K562 (cell line): ENCODE results near the gene LPAR2. TPM values are rescaled to one million over a fixed set of nuclear protein-coding genes. Genes with fewer than 3 reads are reported as not detected.

Experiments used
- EP400 ChIP-seq: fragments of 450-650 bp; IDR thresholded peaks from 2 replicates; pipeline ENCODE4 v1.6.1; 2017; ENCODE audit warnings: antibody characterized with exemption, mild to moderate bottlenecking, moderate library complexity
- FOXJ2 ChIP-seq: fragments of 200-800 bp; sonication (Bioruptor generic); IDR thresholded peaks from 2 replicates; pipeline ENCODE4 v1.6.1; 2016; ENCODE audit warnings: missing genetic modification characterization, missing compliant biosample characterization
- GTF2E2 ChIP-seq: fragments of 200-800 bp; sonication (Bioruptor generic); IDR thresholded peaks from 2 replicates; pipeline ENCODE4 v1.6.1; 2016; ENCODE audit warnings: missing genetic modification characterization, missing compliant biosample characterization
- SIN3A ChIP-seq, 2 experiments: fragments of 150-350 bp in 1 of 2; IDR thresholded peaks; 2 replicates each; pipeline ENCODE4 v1.6.1; 2011 to 2016; ENCODE audit warnings: borderline replicate concordance in 2 of 2, low read depth in 2 of 2, low read length in 2 of 2, mild to moderate bottlenecking in 2 of 2, moderate library complexity in 2 of 2; ENCODE audit not compliant: control insufficient read depth in 1 of 2
- SIX5 ChIP-seq, 2 experiments: IDR thresholded peaks; 2 replicates each; pipeline ENCODE4 v1.6.1; 2011; ENCODE audit warnings: low read length in 2 of 2, borderline replicate concordance in 1 of 2, low read depth in 1 of 2, mild to moderate bottlenecking in 1 of 2, moderate library complexity in 1 of 2; ENCODE audit not compliant: insufficient read depth in 1 of 2
- ZNF174 ChIP-seq: fragments of 250-450 bp; sonication (Bioruptor Pico); IDR thresholded peaks from 2 replicates; pipeline ENCODE4 v1.4.0; 2020; ENCODE audit warnings: mild to moderate bottlenecking
- ZNF23 ChIP-seq: fragments of 250-450 bp; sonication (Bioruptor Pico); IDR thresholded peaks from 2 replicates; pipeline ENCODE4 v1.4.0; 2020; ENCODE audit warnings: mild to moderate bottlenecking
- ZNF3 ChIP-seq: fragments of 250-450 bp; sonication (Bioruptor Pico); IDR thresholded peaks from 2 replicates; pipeline ENCODE4 v1.5.0; 2021; ENCODE audit warnings: mild to moderate bottlenecking, moderate library complexity
- polyA plus RNA-seq, 8 experiments: library from polyadenylated mRNA; depleted of rRNA in 4 of 8; stranded (reverse) in 5 of 8; unstranded in 3 of 8; fragments of >200 nt; fragmentation: Nextera tagmentation in 2 of 8; fragmentation: Illumina TruSeq in 1 of 8; extraction: Ambion mirVana in 2 of 8; extraction: Trizol in 1 of 8; gene quantifications; 2 replicates each; pipeline versions ENCODE4 v1.2.1 to v1.2.3, GENCODE V29; 2011 to 2014; ENCODE audit warnings: inconsistent platforms in 1 of 8, missing spikeins in 1 of 8
- total RNA-seq, 7 experiments: library from RNA; depleted of rRNA in 6 of 7; stranded (reverse); fragments of >200 nt in 6 of 7; fragmentation: Illumina TruSeq in 2 of 7; extraction: Trizol in 2 of 7; gene quantifications; 2 replicates each; pipeline versions ENCODE4 v1.2.1 to v1.2.3, GENCODE V29; 2011 to 2021; ENCODE audit warnings: low replicate concordance in 1 of 7
- TF ChIP-seq, protein P1 (sequence below): IDR thresholded peaks from 3 replicates; pipeline ENCODE4 v1.6.1; 2011; ENCODE audit warnings: borderline replicate concordance, mild to moderate bottlenecking, moderate library complexity; ENCODE audit not compliant: insufficient read length; ENCODE audit errors: extremely low read depth
- TF ChIP-seq, protein P2 (sequence below), 2 experiments: fragments of 150-350 bp in 1 of 2; IDR thresholded peaks; 2 replicates each; pipeline ENCODE4 v1.6.1; 2012 to 2016; ENCODE audit warnings: low read depth in 2 of 2, low read length in 2 of 2, mild to moderate bottlenecking in 1 of 2, moderate library complexity in 1 of 2
- TF ChIP-seq, protein P3 (sequence below): sonication (generic); formaldehyde crosslinking; IDR thresholded peaks from 2 replicates; pipeline ENCODE4 v1.8.0; 2022; ENCODE audit warnings: missing genetic modification reagents, mild to moderate bottlenecking, borderline replicate concordance
- TF ChIP-seq, protein P4 (sequence below): sonication (generic); formaldehyde crosslinking; IDR thresholded peaks from 2 replicates; pipeline ENCODE4 v1.8.0; 2023; ENCODE audit warnings: mild to moderate bottlenecking, missing genetic modification reagents

The LPAR2 gene
- total and polyA plus RNA-seq, 9 of the 15 experiments (the other 6 are each of a cell fraction or from before 2014, with no cell fraction given), result 0.63 to 13.8 (median 4.4) TPM

DNA sequence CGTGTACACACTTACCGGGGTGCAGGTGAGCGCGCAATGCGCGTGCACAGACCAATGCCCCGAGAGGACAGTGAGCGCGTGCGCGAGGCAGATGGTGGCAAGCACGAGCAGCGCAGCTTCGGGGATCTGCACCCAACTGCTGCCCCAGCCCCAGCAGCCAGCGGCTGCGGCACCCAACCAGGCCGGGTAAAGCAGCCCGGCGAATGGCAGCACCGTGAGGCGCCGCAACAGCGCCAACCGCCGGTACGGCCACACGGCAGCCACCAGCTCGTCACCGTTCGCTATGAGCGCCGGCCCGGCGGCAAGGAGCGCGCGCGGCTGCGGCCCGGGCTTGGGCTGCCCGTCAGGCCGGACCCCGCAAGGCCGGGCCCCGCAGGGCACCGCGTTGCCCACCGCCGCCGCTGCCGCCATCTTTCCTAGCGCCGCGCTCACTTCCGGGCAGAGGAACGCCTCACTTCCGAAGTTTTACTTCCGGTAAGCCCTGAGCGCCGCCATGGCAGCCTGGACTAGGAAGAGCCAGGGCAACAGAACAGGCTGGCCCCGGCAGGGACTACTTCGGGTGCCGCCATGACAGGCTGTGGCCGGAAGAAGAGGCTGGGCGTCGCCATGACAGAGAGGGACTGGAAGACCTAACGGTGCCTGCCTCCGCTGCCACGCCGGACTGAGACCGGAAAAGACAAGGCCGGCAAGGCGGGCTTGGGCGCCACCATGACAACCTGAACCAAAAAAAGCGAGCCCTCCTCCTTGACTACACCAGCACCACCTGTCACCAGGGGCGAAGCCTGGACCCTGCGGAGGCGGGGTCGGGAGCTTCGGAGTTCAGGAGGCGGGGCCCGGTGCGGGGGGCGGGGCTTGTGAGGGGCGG lies 35.5 kb upstream of the LPAR2 start, which contains the start of gene ATP13A1 (continued):
- TF ChIP-seq, protein P1, sequence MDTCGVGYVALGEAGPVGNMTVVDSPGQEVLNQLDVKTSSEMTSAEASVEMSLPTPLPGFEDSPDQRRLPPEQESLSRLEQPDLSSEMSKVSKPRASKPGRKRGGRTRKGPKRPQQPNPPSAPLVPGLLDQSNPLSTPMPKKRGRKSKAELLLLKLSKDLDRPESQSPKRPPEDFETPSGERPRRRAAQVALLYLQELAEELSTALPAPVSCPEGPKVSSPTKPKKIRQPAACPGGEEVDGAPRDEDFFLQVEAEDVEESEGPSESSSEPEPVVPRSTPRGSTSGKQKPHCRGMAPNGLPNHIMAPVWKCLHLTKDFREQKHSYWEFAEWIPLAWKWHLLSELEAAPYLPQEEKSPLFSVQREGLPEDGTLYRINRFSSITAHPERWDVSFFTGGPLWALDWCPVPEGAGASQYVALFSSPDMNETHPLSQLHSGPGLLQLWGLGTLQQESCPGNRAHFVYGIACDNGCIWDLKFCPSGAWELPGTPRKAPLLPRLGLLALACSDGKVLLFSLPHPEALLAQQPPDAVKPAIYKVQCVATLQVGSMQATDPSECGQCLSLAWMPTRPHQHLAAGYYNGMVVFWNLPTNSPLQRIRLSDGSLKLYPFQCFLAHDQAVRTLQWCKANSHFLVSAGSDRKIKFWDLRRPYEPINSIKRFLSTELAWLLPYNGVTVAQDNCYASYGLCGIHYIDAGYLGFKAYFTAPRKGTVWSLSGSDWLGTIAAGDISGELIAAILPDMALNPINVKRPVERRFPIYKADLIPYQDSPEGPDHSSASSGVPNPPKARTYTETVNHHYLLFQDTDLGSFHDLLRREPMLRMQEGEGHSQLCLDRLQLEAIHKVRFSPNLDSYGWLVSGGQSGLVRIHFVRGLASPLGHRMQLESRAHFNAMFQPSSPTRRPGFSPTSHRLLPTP, result no peak
- TF ChIP-seq, protein P2, sequence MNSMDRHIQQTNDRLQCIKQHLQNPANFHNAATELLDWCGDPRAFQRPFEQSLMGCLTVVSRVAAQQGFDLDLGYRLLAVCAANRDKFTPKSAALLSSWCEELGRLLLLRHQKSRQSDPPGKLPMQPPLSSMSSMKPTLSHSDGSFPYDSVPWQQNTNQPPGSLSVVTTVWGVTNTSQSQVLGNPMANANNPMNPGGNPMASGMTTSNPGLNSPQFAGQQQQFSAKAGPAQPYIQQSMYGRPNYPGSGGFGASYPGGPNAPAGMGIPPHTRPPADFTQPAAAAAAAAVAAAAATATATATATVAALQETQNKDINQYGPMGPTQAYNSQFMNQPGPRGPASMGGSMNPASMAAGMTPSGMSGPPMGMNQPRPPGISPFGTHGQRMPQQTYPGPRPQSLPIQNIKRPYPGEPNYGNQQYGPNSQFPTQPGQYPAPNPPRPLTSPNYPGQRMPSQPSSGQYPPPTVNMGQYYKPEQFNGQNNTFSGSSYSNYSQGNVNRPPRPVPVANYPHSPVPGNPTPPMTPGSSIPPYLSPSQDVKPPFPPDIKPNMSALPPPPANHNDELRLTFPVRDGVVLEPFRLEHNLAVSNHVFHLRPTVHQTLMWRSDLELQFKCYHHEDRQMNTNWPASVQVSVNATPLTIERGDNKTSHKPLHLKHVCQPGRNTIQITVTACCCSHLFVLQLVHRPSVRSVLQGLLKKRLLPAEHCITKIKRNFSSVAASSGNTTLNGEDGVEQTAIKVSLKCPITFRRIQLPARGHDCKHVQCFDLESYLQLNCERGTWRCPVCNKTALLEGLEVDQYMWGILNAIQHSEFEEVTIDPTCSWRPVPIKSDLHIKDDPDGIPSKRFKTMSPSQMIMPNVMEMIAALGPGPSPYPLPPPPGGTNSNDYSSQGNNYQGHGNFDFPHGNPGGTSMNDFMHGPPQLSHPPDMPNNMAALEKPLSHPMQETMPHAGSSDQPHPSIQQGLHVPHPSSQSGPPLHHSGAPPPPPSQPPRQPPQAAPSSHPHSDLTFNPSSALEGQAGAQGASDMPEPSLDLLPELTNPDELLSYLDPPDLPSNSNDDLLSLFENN (IDR thresholded peaks at IDR 0.05; ENCODE audit: low read depth in 2 of 2, low read length in 2 of 2), result 0 out of 4 replicates have a peak, but pooled peaks have one; percentile 7 to 13
- TF ChIP-seq ZNF174, result no peak
- no peak for TF ChIP-seq ZNF3 (CRISPR knock-in tag)
- peak; percentile 94 for TF ChIP-seq EP400
- TF ChIP-seq SIX5 (IDR thresholded peaks at IDR 0.05; ENCODE audit: borderline replicate concordance in 1 of 2, insufficient read depth in 1 of 2, low read depth in 1 of 2, low read length in 2 of 2), result peak; percentile 34 to 38; a peak in 1 of 4 replicates
- peak; percentile 42; the same call in 1 of the 2 replicates for TF ChIP-seq ZNF23 (CRISPR knock-in tag)
- peak; percentile 58; the same call in 1 of the 2 replicates for TF ChIP-seq GTF2E2 (tag)
- TF ChIP-seq, protein P3, sequence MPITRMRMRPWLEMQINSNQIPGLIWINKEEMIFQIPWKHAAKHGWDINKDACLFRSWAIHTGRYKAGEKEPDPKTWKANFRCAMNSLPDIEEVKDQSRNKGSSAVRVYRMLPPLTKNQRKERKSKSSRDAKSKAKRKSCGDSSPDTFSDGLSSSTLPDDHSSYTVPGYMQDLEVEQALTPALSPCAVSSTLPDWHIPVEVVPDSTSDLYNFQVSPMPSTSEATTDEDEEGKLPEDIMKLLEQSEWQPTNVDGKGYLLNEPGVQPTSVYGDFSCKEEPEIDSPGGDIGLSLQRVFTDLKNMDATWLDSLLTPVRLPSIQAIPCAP (CRISPR knock-in tag), result no peak
- TF ChIP-seq, protein P4, sequence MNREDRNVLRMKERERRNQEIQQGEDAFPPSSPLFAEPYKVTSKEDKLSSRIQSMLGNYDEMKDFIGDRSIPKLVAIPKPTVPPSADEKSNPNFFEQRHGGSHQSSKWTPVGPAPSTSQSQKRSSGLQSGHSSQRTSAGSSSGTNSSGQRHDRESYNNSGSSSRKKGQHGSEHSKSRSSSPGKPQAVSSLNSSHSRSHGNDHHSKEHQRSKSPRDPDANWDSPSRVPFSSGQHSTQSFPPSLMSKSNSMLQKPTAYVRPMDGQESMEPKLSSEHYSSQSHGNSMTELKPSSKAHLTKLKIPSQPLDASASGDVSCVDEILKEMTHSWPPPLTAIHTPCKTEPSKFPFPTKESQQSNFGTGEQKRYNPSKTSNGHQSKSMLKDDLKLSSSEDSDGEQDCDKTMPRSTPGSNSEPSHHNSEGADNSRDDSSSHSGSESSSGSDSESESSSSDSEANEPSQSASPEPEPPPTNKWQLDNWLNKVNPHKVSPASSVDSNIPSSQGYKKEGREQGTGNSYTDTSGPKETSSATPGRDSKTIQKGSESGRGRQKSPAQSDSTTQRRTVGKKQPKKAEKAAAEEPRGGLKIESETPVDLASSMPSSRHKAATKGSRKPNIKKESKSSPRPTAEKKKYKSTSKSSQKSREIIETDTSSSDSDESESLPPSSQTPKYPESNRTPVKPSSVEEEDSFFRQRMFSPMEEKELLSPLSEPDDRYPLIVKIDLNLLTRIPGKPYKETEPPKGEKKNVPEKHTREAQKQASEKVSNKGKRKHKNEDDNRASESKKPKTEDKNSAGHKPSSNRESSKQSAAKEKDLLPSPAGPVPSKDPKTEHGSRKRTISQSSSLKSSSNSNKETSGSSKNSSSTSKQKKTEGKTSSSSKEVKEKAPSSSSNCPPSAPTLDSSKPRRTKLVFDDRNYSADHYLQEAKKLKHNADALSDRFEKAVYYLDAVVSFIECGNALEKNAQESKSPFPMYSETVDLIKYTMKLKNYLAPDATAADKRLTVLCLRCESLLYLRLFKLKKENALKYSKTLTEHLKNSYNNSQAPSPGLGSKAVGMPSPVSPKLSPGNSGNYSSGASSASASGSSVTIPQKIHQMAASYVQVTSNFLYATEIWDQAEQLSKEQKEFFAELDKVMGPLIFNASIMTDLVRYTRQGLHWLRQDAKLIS, result 0 out of 2 replicates have a peak, but pooled peaks have one; percentile 16
- peak; percentile 89 for TF ChIP-seq FOXJ2 (tag)
- peak in 1 of 2 experiments; percentile 44; a peak in 1 of 4 replicates for TF ChIP-seq SIN3A (IDR thresholded peaks at IDR 0.05; ENCODE audit: borderline replicate concordance in 2 of 2, control insufficient read depth in 1 of 2, low read depth in 2 of 2, low read length in 2 of 2)
